ENCODE data around the gene OPRL1.
"Not testable (repeated sequence)": the region's sequence is repeated elsewhere in the genome, so short reads cannot be mapped to it uniquely, and the experiment has no call there.

Gene OPRL1

DNA sequence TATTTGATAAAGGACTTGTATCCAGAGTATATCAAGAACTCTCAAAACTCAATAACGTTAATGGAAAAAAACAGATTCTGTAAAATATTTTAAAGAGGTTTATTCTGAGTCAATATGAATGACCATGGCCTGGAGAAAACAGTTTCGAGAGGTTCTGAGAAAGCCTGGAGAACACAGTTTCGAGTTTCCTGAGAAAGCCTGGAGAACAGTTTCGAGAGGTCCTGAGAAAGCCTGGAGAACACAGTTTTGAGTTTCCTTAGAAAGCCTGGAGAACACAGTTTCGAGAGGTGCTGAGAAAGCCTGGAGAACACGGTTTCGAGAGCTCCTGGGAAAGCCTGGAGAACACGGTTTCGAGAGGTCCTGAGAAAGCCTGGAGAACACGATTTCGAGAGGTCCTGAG lies 43.0 kb downstream of the OPRL1 start:
- DNase-seq, result not testable (repeated sequence)

GRCh38 chr20:64123517-64123916 lies 43.6 kb downstream of the OPRL1 start:
- DNase-seq, result not testable (repeated sequence)

DNA sequence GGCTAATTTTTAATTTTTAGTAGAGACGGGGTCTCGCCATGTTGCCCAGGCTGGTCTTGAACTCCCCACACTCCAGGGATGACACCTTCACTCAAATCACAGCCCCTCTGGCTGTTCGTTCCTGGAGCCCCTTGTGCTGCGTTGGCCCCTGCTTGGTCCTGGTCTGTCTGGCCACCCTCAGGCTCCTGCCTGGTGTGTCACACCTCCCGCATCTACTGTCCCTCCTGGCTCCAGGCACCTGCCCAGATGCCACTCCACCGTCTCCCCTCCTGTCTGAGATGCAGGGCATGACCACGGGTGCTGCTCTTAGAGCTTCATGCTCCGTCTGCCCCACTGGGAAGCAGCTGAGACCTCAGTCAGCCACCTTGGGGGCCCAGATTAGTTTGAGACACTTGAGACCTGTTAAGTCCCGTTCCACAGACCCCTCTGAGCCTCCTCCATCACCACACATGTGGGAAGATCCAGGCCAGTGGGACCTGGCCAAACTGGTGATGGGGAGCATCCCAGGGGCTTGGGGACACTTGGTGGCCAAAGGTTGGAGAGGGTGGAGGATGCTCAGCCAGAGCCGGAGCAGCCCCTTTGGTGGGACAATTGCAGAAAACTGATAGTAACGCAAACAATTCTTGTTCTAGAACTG lies 49.4 kb downstream of the OPRL1 start:
- DNase-seq, result no peak

- no peak for DNase-seq
Measured at GRCh38 chr20:64130271-64130670, 50.4 kb downstream of the OPRL1 start.

DNA sequence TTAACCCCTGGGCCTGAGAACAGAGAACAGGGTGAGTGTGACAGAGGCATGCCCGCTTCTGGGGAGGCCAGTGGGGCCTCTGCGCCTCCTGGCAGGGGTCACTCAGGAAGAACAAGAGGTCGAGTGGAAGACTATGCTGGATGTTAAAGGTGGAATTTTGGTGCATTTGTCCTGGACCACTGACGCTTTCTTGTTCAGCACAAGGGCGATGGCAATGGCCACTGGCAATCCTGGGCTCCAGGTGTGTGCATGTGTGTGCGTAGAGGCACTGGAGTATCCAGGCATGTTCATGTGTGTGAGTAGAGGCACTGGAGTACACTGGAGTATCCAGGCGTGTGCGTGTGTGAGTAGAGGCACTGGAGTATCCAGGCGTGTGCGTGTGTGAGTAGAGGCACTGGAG lies 51.0 kb downstream of the OPRL1 start:
- DNase-seq, result no peak

- peak; percentile 57 for DNase-seq
Measured at GRCh38 chr20:64131406-64131805, 51.5 kb downstream of the OPRL1 start.

DNA sequence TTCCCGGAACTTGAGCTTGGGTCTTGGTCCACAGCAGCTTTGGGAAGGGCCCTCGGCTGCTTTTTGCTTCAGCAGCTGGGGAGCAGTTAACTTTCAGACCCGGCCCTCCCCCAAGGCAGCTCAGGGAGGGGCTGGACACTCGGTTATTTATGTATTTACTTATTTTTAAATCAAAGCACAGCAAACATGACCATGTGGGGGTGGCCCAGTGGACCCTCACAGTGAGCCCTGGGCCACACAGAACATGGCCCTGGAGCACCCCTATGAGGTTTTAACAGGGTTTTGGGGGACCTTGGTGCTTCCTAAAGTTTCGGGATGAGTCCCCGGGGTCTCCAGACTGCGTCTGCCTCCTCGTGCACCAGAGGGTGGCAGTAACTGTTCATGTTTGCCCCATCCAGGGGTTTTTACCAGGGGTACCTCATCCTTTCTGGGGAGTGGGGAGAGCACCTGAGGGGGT lies 54.1 kb downstream of the OPRL1 start:
- DNase-seq, result peak; percentile 41

- not testable (repeated sequence) for DNase-seq
Measured at GRCh38 chr20:64134744-64135143, 54.9 kb downstream of the OPRL1 start.

DNA sequence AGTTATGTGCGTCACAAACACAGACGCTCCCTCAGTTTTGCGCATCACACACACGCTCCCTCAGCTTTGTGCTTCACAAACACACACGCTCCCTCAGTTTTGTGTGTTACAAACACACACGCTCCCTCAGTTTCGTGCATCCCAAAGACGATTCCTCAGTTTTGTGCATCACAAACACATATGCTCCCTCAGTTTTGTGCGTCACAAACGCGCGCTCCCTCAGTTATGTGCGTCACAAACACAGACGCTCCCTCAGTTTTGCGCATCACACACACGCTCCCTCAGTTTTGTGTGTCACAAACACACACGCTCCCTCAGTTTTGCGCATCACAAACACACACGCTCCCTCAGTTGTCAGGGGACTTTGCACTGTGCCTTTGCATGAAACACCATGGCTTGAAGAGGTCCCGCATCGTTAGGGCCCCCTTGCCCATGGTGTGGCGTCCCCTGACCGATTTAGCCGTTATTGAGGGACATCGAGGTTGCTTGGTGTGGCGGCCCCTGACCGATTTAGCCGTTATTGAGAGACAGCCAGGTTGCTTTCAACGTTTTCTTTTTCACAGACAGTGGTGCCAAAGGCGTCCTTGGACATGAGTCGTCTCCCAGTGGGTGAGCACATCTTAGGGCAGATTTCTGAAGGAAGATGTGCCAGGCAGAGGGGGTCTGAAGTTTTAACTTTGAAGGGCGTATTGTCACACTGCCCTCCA lies 56.3 kb downstream of the OPRL1 start:
- no peak for DNase-seq

GRCh38 chr20:64137598-64138031 lies 57.7 kb downstream of the OPRL1 start:
- no peak for DNase-seq

DNA sequence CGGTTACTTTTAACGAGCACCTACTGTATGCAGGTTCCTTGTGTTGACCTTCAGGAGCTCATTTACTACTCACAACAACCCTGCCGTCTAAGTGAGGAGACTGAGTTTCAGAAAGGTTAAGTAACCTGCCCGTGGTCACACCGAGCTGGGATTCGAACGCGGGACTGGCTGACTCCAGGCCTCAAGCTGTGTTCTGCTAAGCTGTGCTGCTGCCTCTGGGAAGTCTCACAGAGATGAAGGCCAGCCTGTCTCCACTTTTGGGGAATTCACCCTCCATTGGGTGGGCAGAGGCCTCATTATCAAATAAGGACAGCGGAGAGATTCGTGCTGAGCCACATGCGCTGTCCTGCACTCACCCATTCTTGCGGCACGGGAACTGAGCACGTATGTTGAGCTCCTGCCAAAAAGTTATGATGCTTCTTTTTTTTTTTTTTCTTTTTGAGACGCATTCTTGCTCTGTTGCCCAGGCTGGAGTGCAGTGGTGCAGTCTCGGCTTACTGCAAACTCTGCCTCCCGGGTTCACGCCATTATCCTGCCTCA lies 58.5 kb downstream of the OPRL1 start:
- no peak for DNase-seq

DNA sequence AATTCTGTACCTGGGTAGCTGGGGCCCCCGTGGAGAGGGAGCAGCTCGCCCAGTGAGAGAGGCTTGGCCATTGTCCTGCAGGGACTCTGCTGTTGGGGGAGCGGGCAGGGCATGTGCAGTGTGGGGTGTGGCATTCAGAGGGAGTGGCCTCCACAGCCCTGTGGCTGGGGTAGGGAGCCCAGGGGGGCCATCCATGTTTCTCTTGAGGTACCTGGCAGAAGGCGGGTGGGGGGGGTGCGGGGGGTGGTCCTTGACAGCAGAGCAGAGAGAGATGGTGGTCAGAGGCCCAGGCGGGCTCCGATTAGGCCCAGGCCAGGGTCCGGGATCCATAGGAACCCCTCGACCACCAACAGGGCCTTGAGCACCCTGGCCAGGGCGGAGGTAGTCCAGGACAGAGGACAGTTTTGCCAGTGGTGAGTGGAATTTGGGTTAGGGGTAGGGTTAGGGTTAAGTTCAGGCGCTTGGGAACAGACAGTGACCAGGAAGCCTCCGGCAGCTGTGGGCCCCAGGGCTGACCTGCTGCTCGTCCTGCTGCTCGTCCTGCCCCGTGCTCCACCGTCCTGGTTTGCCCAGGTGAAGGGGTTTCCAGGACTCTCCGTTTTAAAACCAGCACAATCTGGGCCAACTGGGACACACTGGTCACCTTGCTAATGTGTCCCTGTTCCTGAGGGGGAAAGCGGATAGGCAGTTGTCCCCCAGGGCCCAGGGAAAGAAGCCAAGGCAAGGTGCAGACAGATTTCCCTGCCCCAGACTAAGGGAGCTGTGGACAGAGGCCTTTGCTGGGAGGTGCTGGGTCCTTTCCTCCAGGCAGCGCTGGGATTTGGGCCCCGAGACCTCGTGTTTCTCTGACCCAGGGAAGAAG lies 59.5 kb downstream of the OPRL1 start:
- no peak for DNase-seq

DNA sequence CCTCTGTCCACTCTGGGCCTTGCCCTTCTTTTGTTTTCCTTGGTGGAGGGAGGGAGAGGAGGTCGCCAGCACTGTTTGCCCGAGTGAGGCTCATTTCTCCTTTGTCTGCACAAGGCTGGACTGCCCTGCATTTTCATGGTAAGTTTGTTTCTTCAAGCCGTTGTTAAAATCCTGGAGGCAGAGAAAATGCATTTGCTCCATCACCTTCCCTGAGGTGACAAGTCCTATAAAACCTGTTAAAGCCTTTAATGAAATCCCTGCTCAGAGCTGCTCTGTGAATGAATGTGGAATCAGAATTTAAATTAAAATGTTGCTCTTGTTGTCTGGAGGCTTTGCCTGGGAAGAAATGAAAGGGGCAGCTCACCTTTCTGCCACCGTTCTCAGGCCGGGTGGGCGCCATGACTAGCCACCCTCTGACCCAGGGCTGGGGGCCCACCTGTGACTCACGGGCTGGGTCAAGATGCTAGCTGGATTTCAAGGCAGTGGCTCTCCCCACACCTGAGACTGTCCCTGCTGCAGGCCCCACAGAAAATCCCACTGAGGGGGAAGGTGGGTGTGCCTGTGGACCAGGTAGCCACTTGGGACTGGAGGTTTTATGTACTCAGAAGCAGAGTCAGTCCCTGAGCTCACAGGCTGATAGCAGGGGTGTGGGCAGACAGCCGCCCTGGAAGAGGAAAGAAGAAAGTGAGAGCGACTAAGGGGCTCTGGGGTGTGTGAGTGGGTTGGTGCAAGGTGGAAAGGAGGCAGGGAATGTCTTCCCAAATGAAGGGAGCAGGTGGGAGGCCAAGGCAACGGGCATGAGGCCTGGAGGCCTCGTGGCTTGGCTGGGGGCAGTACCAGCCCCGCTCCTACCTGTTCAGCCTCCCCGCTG lies 60.4 kb downstream of the OPRL1 start:
- DNase-seq, result no peak

GRCh38 chr20:64140956-64141355 lies 61.1 kb downstream of the OPRL1 start:
- no peak for DNase-seq

- no peak for DNase-seq
Measured at GRCh38 chr20:64142590-64142989, 62.7 kb downstream of the OPRL1 start.

GRCh38 chr20:64143018-64143801 lies 63.3 kb downstream of the OPRL1 start:
- DNase-seq, result no peak

GRCh38 chr20:64144144-64144912 lies 64.4 kb downstream of the OPRL1 start:
- DNase-seq, result no peak

GRCh38 chr20:64145458-64146300 lies 65.8 kb downstream of the OPRL1 start:
- DNase-seq, result no peak

GRCh38 chr20:64146301-64146935 lies 66.5 kb downstream of the OPRL1 start:
- DNase-seq, result no peak

Measured in RPMI8226 (cell line).